Measurements from ENCODE around the gene RASGEF1C. TPM values are rescaled to one million over a fixed set of nuclear protein-coding genes. Genes with fewer than 3 reads are reported as not detected.

Gene RASGEF1C
- total and polyA plus RNA-seq, 8 donors = 0.09 to 0.38 TPM; not detected in 6

DNA sequence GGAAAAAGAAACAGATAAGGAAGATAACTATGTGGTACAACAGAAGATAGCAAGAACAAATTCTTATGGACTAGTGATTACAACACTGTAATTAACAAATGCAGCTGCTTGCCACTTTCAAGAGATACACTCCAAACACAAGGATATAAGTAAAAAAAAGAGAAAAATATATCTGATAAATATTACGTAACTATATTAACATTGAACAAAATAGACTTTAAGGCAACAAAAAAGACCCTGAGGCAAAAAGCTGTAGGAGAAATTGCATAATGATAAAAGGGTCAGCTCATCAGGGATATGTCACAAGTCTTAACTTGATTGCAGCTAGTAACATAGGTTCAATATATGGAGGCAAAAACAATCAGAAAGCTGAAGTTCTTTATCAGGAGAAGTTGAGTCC, 86.1 kb downstream of the RASGEF1C start:
- no peak for FAIRE-seq
- WGBS, 2 donors = 87 to 91% methylated on average over 1 of the region's 1 CpG
- TF ChIP-seq, protein P1, sequence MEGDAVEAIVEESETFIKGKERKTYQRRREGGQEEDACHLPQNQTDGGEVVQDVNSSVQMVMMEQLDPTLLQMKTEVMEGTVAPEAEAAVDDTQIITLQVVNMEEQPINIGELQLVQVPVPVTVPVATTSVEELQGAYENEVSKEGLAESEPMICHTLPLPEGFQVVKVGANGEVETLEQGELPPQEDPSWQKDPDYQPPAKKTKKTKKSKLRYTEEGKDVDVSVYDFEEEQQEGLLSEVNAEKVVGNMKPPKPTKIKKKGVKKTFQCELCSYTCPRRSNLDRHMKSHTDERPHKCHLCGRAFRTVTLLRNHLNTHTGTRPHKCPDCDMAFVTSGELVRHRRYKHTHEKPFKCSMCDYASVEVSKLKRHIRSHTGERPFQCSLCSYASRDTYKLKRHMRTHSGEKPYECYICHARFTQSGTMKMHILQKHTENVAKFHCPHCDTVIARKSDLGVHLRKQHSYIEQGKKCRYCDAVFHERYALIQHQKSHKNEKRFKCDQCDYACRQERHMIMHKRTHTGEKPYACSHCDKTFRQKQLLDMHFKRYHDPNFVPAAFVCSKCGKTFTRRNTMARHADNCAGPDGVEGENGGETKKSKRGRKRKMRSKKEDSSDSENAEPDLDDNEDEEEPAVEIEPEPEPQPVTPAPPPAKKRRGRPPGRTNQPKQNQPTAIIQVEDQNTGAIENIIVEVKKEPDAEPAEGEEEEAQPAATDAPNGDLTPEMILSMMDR (IDR thresholded peaks at IDR 0.05) = no peak
- Histone ChIP-seq H3K9me3 (no peaks in the 10 kb centered on the region), H3K4me1 (no peaks in the 10 kb centered on the region), H3K4me3 (no peak overlapping the region), H3K36me3 (no peaks in the 10 kb centered on the region), H3K27me3 (no peaks in the 10 kb centered on the region), H3K27ac (no peak overlapping the region)
- ATAC-seq = no peak
- DNase-seq = no peak
- intact Hi-C loops (cut with DNase I) = no loop called here

GRCh38 chr5:180121826-180122413, 87.1 kb downstream of the RASGEF1C start:
- TF ChIP-seq, protein P1 (IDR thresholded peaks at IDR 0.05) = no peak
- intact Hi-C loops (cut with DNase I) = no loop called here
- no peaks in the 10 kb centered on the region for H3K9me3 ChIP-seq
- H3K27me3 ChIP-seq = no peaks in the 10 kb centered on the region
- H3K27ac ChIP-seq = no peak overlapping the region
- no peaks in the 10 kb centered on the region for H3K36me3 ChIP-seq
- 82 to 85% methylated on average over 9 of the region's 9 CpGs for WGBS, 2 donors
- DNase-seq = no peak
- no peak for FAIRE-seq
- no peak overlapping the region for H3K4me3 ChIP-seq
- no peaks in the 10 kb centered on the region for H3K4me1 ChIP-seq
- no peak for ATAC-seq

DNA sequence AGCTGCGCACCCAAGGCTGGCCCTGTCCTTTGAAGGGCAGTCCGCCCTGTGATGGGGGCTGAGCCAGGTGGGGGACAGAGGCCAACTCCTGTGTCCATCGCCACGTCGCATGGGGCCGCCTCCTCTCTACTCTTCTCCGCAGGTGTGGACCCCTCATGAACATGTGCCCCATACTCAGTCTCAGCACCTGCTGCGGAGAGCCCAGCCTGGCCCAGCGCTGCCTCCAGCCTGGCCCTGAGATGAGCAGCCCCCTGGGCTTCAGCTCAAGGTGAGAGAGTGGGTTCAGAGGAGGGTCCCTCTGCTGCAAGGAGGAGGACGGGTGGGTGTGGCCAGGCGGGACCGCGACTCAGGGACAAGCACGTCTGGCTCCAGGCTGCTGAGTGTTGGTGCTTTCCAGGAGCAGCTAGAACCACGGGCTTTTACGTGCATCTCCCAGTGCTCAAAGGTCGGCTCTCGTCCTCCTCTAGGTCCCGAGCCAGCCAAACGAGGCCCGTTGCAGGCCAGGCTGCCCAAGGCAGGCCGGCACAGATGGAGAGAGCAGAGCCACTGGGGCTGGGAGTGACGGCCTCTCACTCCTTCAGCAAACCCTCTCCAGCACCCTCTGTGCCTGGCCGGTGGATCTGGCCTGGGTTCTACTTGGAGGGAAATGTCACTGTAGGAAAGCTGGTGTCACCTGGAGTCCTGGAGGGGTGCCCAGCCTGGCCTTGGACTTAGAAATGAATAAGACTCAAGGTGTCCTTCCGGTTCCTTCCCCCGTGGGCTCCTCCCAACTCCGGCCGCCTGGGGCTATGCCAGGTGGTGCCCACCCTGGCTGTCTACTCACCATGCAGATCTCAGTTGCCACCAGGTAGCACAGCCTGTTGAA, 88.5 kb downstream of the RASGEF1C start:
- intact Hi-C loops (cut with DNase I) = no loop called here
- Histone ChIP-seq H3K9me3 (no peaks in the 10 kb centered on the region), H3K4me1 (no peaks in the 10 kb centered on the region), H3K27ac (no peak overlapping the region), H3K4me3 (no peak overlapping the region), H3K27me3 (no peaks in the 10 kb centered on the region), H3K36me3 (no peaks in the 10 kb centered on the region)
- 58% methylated on average over 28 of the region's 28 CpGs for WGBS, 2 donors
- FAIRE-seq = no peak
- TF ChIP-seq, protein P1 (IDR thresholded peaks at IDR 0.05) = no peak
- peak in 5 of 6 donors; percentile 16 to 76 (median 51) for DNase-seq
- peak in 2 of 4 donors; percentile 54 to 59 for ATAC-seq

DNA sequence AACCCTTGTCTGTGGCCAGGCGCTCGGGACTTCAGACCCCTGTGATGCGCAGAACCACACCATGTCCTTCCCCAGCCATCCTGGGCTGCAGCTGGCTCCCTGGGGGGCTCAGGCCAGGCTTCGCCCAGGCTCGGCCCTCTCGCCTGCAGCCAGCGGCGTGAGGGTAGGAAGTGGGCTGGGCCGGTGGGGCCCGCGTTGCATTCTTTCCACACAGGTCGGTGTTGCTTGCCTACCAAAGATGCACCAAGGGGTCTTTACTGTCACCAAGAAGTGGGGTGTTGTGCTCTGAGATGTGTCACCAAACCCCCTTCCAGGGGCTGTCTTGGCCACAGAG, 89.1 kb downstream of the RASGEF1C start:
- WGBS, 2 donors = 90 to 93% methylated on average over 12 of the region's 12 CpGs
- Histone ChIP-seq H3K9me3 (no peaks in the 10 kb centered on the region), H3K27ac (no peak overlapping the region), H3K4me3 (no peak overlapping the region), H3K36me3 (no peaks in the 10 kb centered on the region), H3K4me1 (no peaks in the 10 kb centered on the region), H3K27me3 (no peaks in the 10 kb centered on the region)
- TF ChIP-seq, protein P1 (IDR thresholded peaks at IDR 0.05) = no peak
- intact Hi-C loops (cut with DNase I) = no loop called here
- ATAC-seq = no peak
- FAIRE-seq = no peak
- DNase-seq = no peak
